ENCODE measurements around the gene GPR32. TPM values are rescaled to one million over a fixed set of nuclear protein-coding genes. Genes with fewer than 3 reads are reported as not detected.

The GPR32 gene
- total RNA-seq, 4 donors from 2014 or later: not detected

DNA sequence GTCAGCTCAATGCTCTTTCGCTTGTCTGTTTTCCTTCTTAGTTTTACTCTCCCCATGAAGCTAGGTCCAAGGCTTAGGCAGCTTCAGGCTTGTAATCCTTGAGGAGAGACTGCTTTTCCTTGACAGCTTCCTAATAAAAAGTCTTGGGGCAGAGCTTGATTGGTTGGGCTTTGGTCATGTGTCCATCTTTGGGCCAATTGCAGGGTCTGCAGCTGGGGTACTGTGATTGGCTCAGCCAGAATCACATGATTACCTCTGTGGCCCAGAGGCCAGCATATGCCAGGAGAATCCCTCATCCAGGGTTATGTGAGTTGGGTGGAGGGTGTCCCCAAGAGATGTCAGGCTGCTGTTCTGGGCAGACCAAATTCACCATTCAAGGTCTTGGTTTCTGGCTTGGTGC lies 45.2 kb downstream of the GPR32 start:
- H3K9me3 ChIP-seq: no peaks in the 10 kb centered on the region
- H3K27me3 ChIP-seq: peaks cover 91% of the 10 kb centered on the region
- ATAC-seq: no peak
- H3K27ac ChIP-seq: no peak overlapping the region
- H3K4me1 ChIP-seq: peaks cover 0 to 12% (median 0%) of the 10 kb centered on the region in 3 donors
- no peak overlapping the region for H3K4me3 ChIP-seq
- WGBS, 2 donors (ENCODE audit: low coverage in 1 of 2): 80 to 83% methylated on average over 1 of the region's 1 CpG
- TF ChIP-seq EP300 (IDR thresholded peaks at IDR 0.05) (no peak), POLR2AphosphoS5 (IDR thresholded peaks at IDR 0.05) (no peak), POLR2A (IDR thresholded peaks at IDR 0.05) (no peak)
- TF ChIP-seq, protein P1, sequence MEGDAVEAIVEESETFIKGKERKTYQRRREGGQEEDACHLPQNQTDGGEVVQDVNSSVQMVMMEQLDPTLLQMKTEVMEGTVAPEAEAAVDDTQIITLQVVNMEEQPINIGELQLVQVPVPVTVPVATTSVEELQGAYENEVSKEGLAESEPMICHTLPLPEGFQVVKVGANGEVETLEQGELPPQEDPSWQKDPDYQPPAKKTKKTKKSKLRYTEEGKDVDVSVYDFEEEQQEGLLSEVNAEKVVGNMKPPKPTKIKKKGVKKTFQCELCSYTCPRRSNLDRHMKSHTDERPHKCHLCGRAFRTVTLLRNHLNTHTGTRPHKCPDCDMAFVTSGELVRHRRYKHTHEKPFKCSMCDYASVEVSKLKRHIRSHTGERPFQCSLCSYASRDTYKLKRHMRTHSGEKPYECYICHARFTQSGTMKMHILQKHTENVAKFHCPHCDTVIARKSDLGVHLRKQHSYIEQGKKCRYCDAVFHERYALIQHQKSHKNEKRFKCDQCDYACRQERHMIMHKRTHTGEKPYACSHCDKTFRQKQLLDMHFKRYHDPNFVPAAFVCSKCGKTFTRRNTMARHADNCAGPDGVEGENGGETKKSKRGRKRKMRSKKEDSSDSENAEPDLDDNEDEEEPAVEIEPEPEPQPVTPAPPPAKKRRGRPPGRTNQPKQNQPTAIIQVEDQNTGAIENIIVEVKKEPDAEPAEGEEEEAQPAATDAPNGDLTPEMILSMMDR (IDR thresholded peaks at IDR 0.05): no peak
- H3K36me3 ChIP-seq: no peaks in the 10 kb centered on the region

DNA sequence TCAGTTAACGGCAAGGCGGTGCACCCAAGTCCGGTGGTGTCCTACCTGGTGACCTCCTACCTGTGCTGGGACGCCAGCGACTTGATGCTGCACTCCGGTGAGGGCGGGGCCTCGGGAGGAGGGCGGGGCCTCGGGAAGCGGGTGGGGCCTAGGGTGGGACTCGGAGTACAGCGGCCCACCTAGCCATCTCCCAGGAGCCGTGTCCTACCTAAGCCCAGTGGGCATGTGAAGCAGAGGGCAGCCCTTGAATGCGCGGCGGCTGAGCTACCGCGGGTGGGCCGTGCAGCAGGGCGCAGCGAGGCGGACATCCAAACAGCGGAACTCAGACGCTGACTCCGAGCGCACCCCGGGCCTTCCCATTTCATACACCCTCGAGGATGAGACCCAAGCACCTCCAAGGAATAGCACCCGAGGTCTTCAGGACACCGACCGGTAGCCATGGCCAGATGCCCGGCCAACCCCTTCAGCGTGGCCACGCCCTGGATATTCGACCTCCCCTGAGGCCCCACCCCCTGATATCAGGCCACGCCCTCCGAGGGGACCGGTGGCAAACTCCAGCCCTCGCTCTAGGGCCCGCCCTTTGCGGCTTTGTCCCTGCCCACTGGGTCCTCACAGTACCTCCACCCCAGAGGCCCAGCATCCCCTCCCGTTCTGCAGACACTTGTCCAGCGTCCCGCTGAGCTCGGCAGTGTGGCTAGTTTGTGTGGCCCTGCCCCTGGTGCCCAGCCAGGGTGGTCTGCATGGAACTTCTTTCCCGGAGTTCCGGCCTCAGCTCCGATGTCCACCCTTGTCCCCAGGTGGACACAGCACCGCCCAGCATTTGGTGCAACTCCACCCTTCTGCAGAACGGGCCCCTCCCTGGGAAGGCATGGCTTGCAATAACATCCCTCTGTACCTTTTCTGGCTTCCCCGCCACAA lies 47.9 kb downstream of the GPR32 start:
- Histone ChIP-seq H3K27ac (no peak overlapping the region), H3K9me3 (no peaks in the 10 kb centered on the region), H3K27me3 (peaks cover 98% of the 10 kb centered on the region), H3K36me3 (no peaks in the 10 kb centered on the region), H3K4me1 (peaks cover 0 to 19% (median 0%) of the 10 kb centered on the region in 3 donors), H3K4me3 (peak overlapping the region in 1 of 2 donors; percentile 28)
- WGBS, 2 donors (ENCODE audit: low coverage in 1 of 2): 9 to 38% methylated on average over 4 to 16 of the region's 52 CpGs
- no peak for ATAC-seq
- TF ChIP-seq EP300 (IDR thresholded peaks at IDR 0.05) (no peak), POLR2A (IDR thresholded peaks at IDR 0.05) (no peak), POLR2AphosphoS5 (IDR thresholded peaks at IDR 0.05) (no peak)
- TF ChIP-seq, protein P1 (IDR thresholded peaks at IDR 0.05): no peak

DNA sequence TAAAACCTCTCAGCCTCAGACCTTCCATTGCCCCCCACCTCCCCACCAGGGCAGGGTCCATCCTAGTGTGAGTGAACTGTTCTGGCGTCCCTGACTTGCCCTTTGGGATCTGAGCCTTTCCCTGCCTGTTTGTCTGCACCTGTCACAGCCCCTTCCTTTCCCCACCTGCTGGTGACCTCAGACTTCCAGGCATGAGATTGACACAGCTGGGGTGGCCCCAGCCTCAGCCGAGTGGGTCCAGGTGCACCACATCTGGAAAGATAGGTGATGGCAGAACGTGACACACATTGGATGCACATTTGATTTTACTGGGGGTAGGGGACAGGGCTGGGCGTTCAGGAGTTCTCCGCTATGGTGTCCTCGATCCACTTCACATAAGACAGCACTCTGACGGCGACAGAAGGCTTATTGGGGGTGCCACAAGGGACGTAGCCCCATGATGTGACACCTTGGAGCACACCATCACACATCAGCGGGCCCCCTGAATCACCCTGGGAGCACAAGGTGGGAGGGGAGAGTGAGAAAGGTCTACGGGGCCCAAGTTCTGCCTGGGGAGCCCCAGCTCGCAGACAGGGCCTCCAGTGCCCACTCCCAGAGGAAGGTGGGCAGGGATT lies 48.7 kb downstream of the GPR32 start:
- Histone ChIP-seq H3K4me3 (no peak overlapping the region), H3K36me3 (no peaks in the 10 kb centered on the region), H3K27me3 (peaks cover 99% of the 10 kb centered on the region), H3K9me3 (no peaks in the 10 kb centered on the region), H3K4me1 (peaks cover 0 to 19% (median 0%) of the 10 kb centered on the region in 3 donors), H3K27ac (no peak overlapping the region)
- WGBS, 2 donors (ENCODE audit: low coverage in 1 of 2): 23% methylated on average over 2 of the region's 12 CpGs; no CpG with 5 or more reads in 1 of the 2 donors
- ATAC-seq: no peak
- TF ChIP-seq POLR2A (IDR thresholded peaks at IDR 0.05) (no peak), POLR2AphosphoS5 (IDR thresholded peaks at IDR 0.05) (no peak), EP300 (IDR thresholded peaks at IDR 0.05) (no peak)
- TF ChIP-seq, protein P1 (IDR thresholded peaks at IDR 0.05): no peak

DNA sequence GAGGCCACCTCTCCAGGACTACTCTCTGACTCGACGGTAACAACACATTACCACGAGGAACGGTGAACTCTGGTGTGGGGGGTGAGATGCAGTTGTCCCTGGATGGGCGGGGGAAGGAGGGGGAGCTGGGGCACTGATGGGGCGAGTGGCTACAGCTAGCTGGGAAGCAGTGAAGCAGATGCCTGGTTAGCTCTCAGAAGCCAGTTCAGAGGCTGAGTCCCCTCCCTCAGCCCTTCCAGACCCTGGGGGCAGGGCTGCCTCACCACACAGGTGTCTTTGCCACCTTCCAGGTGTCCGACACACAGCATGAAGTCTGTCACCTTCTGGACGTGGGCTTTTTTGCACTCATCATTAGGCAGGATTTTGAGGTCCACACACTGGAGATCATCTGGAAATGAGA lies 49.4 kb downstream of the GPR32 start:
- TF ChIP-seq POLR2A (IDR thresholded peaks at IDR 0.05) (no peak), EP300 (IDR thresholded peaks at IDR 0.05) (no peak), POLR2AphosphoS5 (IDR thresholded peaks at IDR 0.05) (no peak)
- TF ChIP-seq, protein P1 (IDR thresholded peaks at IDR 0.05): no peak
- Histone ChIP-seq H3K36me3 (no peaks in the 10 kb centered on the region), H3K4me1 (peaks cover 0 to 19% (median 0%) of the 10 kb centered on the region in 3 donors), H3K9me3 (no peaks in the 10 kb centered on the region), H3K4me3 (no peak overlapping the region), H3K27me3 (peaks cover 99% of the 10 kb centered on the region), H3K27ac (no peak overlapping the region)
- ATAC-seq: no peak
- 0 to 13% methylated on average over 1 to 7 of the region's 8 CpGs for WGBS, 2 donors (ENCODE audit: low coverage in 1 of 2)

Data from gastroesophageal sphincter (tissue), 4 donors.